SW 1271 (cell line): ENCODE results near the gene AFAP1.

Experiments used
- DNase-seq, 2 experiments: peaks; one replicate each; lab custom pipeline; 2025; lab: John Stamatoyannopoulos, UW

The AFAP1 gene

GRCh38 chr4:7820031-7820818, 119.4 kb downstream of the AFAP1 start:
- no peak for DNase-seq

DNA sequence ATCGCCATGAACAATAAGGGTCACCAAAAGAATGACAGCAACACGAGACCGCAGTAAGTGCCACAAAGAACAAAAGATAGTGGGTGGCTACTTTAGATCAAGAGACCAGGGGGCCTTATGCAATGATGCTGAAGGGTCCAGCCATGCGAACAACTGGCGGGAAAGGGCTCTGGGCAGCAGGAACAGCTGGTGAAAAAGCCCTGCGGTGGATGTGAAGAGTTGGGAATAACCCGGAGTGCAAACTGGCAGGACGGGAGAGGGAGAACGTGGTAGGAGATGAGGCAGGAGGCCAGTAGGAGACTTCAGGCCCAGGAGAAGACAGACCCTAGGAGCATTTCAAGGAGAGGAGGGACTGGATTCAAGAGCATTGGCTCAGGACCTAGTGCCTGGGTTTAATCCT, 120.2 kb downstream of the AFAP1 start:
- no peak for DNase-seq

GRCh38 chr4:7818399-7818911, 121.2 kb downstream of the AFAP1 start:
- no peak for DNase-seq

DNA sequence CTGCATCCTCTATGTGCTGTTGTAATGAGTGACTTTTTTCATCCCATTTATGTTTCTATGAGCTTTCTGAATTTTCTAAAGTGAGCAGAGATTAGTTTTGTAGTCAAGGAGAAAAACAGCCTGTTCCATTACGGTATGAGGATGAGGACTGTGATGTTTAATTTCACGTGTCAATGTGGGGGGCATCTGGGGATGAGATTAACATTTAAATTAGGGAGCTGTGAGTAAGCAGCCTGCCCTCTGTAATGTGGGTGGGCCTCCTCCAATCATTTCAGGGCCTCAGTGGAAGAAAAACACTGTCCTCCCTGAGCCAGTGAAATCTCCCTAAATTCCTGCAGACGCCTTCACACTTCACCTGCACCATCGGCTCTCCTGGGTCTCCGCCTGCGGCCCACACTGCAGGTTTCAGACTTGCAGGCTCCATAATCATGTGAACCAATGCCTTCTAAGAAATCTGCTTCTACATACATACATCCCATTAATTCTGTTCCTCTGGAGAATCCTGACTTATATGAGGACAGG, 121.7 kb downstream of the AFAP1 start:
- DNase-seq: no peak

DNA sequence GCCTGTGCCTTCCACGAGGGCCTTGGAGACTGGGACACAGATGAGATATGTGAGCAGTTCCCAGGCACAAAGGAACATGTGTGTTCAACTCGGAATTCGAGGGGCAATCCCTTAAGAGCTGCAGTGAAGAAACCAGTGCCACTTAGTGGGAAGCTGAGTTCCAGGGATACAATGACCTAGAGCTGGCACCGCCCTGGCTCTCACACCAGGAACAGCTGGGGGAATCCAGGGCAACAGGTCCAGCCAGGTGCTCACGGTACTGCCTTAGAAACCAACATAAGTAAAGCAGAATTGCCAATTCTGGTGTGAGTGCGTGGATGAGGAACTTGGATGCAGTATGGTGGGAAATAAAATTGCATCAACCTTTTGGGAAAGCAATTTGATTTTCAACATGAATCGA, 122.9 kb downstream of the AFAP1 start:
- DNase-seq: no peak

DNA sequence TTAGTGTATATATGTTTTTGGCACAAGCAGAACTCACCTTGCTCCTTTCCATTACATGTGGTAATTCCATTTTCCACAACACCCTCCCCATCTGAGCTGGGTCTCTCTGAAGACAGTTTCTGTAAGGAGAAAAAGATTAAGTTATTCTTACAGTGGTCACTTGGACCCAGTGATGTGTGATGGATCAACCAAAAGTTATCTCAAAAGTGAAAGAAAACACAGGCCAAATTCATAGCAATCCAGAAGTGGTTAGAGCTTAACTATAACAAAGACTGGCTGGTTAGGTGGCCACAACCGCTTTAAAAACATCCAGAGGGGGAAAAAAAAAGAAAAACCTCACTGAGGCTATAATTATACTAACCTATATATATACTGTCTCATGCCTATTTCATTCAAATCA, 123.7 kb downstream of the AFAP1 start:
- DNase-seq: no peak

- no peak for DNase-seq
These were observed 124.1 kb downstream of the AFAP1 start for GRCh38 chr4:7815562-7815961.

GRCh38 chr4:7814451-7814850, 125.2 kb downstream of the AFAP1 start:
- DNase-seq: no peak

DNA sequence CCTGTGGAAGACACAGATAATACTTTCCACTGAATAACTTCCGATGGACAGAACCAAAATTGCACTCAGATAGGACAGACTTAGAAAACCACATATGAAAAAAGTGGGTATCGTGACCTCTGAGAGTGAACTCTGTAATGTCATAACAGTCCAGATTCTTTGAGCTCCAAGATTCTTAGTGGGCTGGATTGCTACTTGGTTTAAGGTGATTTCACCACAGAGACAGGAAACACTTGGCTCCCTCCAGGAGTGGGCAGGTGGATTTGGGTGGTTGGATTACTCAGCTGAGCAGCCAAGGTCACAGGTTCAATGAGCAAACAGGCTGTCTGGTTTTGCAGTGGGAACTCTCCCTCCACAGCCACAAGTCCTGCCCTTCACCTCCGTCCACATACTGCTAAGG, 126.0 kb downstream of the AFAP1 start:
- DNase-seq: no peak

DNA sequence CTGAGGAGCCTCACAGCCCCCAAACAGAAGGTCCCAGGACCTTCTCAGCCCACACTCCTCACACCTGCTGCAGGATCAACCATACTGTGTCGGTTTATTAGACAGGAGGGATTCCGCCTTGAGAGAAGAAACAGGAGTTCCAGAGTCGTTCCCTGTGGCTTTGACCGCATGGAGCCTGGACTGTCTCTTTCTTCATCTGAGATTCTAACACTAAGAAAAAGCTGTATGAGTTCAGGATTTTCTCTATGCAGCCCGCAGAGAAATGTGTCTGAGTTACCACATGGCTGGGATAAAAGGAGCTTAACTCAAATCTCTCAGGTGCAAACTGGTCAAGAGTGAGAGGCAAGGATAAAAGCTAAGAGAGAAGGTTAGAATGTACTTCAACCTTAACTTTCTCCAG, 126.7 kb downstream of the AFAP1 start:
- no peak for DNase-seq

GRCh38 chr4:7812231-7812857, 127.3 kb downstream of the AFAP1 start:
- no peak for DNase-seq

DNA sequence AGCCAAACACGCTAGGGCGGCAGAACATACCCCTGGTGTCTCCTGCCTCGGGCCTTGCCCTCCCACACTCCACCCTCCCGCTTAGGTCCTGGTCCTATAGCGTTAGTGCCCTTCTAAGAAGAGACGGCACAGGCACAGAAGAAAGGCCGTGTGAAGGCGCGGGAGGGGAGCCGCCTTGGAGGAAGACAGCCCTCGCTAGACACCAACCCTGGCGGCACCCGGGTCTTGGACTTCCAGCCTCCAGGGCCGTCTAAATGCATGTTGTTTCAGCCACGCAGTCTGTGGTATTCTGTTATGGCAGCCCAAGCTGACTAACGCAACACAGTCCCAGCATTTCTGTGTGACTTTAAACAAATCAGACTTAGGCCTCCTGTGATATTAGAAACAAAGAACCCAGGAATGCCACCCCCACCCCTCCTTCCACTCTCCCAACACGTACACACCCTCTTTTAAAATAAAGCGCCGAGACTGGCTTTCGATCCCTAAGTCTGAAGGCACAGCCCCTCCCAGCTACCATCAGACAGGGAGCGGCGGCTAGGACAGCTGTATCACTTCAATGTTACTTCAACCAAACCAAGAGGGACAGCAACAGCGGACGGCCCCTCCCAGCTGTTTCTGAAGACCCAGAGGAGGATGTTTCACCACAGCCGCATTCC, 128.0 kb downstream of the AFAP1 start:
- DNase-seq: no peak

DNA sequence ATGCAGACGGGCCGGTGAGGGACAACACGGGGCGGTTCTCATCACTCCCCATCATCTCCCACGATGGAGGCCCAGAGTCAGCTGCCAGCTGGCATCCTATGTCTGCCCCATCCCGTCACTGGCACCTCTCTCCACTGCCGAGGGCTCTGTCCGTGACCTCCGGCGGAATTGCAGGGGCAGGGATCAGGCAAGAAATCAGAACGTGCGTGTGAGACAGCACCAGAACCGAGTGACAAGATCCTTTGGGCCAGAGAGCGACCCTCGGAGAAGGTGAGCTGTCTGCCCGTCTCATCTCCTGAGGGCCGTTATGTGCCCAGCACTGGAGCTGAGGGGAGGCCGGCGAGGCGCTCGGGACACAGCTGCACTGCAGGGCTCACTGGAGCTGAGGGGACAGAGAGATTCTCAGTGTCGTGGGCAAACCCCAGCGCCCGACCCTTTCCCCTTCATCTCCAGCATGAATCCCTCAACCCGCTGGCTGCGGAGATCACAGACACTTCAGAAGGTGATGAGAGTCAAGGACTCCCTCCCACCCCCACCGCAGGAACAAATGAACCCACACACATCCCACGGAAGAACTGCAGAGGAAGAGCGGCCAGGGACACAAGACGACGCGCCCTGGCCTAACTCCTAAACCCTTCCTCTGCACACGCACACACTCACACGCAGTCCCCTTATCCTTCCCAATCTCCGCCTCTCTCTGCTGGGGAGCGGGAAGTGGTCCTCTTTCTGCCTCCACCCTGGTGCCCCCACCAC, 128.7 kb downstream of the AFAP1 start:
- no peak for DNase-seq

GRCh38 chr4:7808752-7809151, 130.9 kb downstream of the AFAP1 start:
- peak in 1 of 2 experiments; percentile 52 for DNase-seq

GRCh38 chr4:7808181-7808580, 131.5 kb downstream of the AFAP1 start:
- DNase-seq: no peak

DNA sequence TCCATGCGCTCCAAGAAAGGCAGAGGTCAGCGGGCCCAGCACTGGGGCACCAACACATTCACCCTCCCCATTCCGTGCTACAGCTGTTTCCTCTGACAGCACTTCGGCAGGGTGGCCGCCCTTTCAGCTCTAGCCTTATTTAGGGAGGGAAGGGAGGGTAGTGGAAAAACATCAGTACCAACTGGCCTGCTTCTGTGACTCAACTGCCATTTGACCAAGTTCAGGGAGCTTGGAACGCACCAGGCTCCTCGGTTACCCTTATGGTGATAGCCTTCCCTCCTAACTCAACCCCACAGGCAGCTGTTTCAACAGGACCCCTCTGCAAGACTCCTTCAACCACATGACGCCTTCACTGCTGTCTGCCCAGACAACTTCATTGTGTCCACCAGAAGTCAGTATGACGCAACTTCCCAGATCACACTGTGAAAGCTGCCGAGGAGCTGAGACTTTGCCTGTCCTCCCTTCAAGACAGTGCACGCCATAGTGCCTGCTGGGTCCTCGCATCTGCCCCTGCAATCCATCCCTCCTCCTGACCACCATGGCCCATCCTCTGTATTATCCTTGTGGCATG, 132.2 kb downstream of the AFAP1 start:
- no peak for DNase-seq

DNA sequence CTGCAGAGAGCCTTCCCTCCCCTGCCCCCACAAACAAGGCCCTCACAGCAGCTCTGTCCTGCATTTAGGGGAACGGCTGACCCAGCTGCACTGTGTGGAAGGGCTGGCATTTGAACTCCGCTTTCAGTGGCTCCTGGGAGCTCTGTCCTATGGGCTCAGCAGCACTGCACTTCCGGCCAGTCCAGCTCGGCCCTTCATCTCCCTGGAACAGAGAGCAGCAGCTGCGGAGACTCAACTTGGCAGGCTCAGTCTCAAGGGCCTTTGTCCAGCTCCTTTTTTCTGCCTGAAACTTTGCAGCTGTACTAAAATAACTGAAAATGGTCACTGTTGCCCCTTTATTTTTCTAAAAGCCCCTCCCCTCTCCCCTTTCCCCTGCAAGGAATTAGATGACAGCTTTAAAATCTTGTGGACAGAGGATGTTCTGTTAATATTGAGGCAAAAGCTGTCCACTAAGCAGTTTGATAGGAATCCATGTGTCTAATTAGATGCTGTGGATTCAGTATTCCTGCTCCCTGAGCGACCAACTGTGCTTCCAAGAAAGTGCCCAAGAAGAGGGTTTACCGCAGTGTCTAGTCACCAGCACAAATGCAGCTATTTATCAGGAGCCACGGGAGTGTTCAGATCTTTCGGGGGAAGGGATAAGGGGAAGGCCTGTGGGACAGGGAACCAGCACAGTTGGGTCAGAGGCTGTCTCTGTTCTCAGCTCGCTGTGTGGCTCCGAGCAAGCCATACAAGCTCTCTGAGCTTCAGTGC, 133.1 kb downstream of the AFAP1 start:
- no peak for DNase-seq

- peak; percentile 23 to 69 for DNase-seq
These were observed 133.9 kb downstream of the AFAP1 start for GRCh38 chr4:7805533-7806337.

DNA sequence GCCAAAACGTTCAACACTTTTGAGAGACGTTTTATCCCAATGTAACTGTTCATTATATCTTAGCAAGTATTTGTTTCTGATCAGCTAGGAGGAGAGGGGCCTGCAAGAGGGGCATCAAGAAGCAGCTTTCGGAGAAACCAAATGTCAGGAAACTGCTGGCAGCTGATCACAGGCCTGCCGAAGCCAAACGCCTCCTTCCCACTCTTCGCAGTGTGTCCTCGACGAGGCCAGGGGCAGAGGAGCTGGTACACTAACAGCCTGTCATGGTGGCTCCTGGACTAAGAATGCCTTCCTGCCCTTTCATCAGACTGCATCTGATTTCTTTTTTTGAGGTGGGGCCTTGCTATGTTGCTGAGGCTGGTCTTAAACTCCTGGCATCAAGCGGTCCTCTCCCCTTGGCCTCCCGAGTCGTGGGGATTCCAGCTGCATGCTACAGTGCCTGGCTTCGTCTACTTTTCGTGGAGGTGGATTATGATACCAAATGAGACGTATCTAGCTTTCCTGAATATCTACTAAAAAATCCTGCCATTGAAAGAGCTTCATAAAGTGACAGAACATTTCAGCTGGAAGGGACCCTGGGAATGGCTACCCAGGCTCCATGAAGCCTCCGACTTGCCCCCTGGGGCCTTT, 134.8 kb downstream of the AFAP1 start:
- DNase-seq: no peak
